G401 (cell line): ENCODE data around the gene RYR2. TPM values are rescaled to one million over a fixed set of nuclear protein-coding genes. Genes with fewer than 3 reads are reported as not detected.
A peak's percentile ranks its signal among the peaks of the same experiment; 100 is the strongest.
"Not testable (repeated sequence)": the region's sequence is repeated elsewhere in the genome, so short reads cannot be mapped to it uniquely, and the experiment has no call there.

Experiments
- DNase-seq: peaks from one replicate; pipeline ENCODE4 v3.0.0-alpha.2; 2015; ENCODE audit warnings: low spot score
- in situ Hi-C: cut with HindIII; loops from 2 replicates; pipeline ENCODE4 v1.10.0; 2016; ENCODE audit warnings: low sequenced_read_pairs, mixed read lengths
- total RNA-seq: library from RNA; depleted of rRNA; stranded (reverse); fragments of >200 nt; shearing (Covaris generic); gene quantifications from 2 replicates; pipeline ENCODE4 v1.2.3, GENCODE V29; 2014

The RYR2 gene
- total RNA-seq, 1 experiment from 2014 or later, result not detected

DNA sequence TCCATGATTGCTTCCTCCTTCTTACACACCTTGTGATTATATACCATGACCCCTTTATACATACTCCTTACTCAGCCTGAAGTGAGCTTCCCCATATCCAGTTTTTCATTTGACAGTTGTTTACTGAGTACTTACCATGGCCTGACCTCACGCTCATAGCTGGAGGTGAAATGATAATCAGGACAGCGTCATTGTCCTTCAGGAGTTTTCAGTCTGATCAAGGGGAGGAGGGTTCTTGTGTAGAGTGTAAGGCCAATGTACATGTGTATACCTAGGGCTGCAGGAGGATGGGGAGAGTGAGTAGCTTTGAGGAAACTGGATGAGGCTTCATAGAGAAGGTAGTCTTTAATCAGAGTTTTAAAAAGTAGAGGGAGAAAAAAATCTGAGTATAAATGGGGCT, 325.8 kb downstream of the RYR2 start:
- no peak for DNase-seq
- in situ Hi-C loops, result no loop called here

DNA sequence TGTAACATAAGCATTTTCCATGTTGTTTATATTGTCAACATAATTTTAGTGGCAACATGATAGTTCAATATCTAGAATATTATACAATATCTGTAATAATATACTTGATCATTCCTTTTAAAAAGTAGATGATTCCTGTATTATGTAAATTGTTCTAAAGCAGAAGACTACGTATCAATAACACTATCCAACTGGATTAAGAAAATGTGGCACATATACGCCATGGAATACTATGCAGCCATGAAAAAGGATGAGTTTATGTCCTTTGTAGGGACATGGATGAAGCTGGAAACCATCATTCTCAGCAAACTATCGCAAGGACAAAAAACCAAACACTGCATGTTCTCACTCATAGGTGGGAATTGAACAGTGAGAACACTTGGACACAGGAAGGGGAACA, 329.5 kb downstream of the RYR2 start:
- in situ Hi-C loops, DNase-seq: not testable (repeated sequence)

DNA sequence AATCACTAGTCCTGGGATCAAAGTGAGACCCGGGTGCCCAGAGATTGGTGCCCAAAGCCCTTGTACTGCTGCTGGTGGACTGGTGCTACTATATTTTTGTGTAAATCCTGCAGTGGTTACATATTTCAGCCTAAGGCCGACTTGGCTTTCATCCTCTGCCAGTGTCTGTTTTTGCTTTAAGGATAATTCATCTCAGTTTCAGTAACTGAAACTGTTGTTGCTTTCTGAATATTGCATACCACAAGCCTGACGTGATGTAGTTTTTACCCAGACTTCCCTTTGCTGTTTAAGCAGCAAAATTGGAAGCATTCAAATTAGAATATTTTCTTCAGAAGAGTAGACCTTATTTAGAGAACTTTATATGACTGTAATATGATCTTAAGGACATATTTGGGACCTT, 341.8 kb downstream of the RYR2 start:
- in situ Hi-C loops, result no loop called here
- DNase-seq, result no peak

DNA sequence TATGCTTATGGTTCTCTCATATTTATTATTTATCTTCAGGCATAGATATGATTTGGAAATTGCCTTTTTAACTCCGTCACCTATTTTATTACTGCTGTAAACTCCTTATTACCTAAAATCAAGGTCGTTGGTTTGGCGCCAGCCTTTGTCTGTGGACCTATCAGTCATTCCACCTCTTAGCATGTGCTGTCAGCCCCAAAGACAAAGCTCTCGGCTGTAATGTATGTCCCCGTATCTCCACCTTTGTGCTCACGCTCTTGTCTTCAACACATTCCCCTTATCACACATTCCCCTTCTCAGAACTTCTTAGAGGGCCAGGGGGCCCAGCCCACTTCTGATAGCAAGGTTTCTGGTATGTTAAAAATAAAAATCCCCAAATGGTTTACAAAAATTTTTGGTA, 342.2 kb downstream of the RYR2 start:
- DNase-seq, result no peak
- in situ Hi-C loops, result no loop called here

- DNase-seq, result peak; percentile 37
- in situ Hi-C loops, result no loop called here
Observed at GRCh38 chr1:237386362-237387143, 344.6 kb downstream of the RYR2 start.

DNA sequence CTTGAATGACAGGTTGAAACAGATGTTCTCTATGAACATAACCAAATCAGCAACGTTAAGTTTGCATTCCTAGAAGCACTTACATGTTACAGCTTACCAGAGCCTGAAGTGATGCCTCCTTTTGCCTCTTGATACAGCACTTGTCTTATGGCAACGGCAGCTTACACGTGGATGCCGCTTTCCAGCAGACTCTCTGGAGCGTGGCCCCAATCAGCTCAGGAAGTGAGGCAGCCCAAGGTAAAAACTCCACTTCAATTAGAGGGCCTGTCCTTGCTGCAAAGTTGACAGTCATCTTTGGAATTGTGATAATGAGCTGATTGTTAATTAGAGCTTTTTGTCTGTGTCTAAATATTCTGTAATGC, 345.1 kb downstream of the RYR2 start:
- in situ Hi-C loops, result no loop called here
- DNase-seq, result no peak

- in situ Hi-C loops, result no loop called here
- DNase-seq, result no peak
Observed at GRCh38 chr1:237390823-237391222, 348.8 kb downstream of the RYR2 start.

GRCh38 chr1:237393632-237394031, 351.6 kb downstream of the RYR2 start:
- in situ Hi-C loops, result no loop called here
- peak; percentile 24 for DNase-seq

DNA sequence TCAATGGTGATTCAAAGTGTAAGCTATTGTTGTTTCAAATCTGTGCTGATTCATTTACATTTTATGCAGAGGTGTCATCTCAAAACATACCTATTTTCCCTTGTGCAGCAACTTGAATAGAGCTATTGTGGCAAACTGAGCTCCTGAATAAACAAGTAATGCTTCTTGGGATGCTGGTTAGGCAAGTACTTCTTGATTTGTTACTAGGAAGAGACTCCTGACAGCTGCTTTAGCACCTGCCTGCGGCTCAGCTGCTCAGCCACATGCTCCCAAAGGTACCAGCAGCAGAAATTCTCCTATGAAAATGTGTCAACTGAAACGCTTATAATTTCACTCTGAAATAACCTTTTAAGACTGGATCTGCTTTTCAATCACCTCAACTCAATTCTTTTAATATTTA, 352.3 kb downstream of the RYR2 start:
- peak; percentile 34 for DNase-seq
- in situ Hi-C loops, result no loop called here

- in situ Hi-C loops, result no loop called here
- no peak for DNase-seq
Observed at GRCh38 chr1:237396426-237396825, 354.4 kb downstream of the RYR2 start.

- in situ Hi-C loops, result no loop called here
Observed at GRCh38 chr1:237398751-237399150, 356.8 kb downstream of the RYR2 start.

GRCh38 chr1:237405912-237406311, 363.9 kb downstream of the RYR2 start:
- no peak for DNase-seq
- in situ Hi-C loops, result no loop called here

More at GRCh38 chr1:237398751-237399150, 356.8 kb downstream of the RYR2 start:
- DNase-seq, result no peak

GRCh38 chr1:237411621-237412020, 369.6 kb downstream of the RYR2 start:
- DNase-seq, result no peak
- in situ Hi-C loops, result no loop called here

DNA sequence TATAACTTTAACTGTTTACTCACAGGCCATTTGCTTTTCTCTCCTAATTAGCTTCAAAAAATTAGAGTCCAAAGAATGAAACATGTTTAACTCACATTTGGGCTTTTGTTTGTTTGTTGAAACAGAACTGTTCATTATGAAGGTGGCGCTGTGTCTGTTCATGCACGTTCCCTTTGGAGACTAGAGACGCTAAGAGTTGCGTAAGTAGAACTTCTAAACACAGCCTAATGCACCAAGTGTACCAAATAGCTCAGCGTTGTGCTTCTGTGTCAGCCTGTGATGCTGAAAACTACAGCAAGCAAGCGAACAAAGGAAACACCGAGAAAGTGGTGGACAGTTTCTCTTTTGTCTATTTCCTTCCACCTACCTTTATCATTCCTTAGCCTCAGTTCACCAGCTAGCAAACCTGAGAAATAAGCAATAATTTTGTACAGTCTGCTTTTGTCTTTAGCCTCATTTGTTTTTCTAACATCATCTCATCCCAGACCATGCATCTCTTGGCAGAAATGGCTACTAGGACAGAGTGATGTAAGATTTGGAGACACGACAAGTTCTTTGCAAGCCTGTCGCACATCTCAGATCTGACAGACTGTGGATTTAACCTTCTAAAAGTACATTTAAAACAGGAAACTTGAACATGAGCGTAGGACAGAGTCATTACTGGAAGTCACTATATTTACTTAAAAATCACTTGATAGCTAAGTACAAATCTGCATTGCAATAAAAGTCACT, 375.1 kb downstream of the RYR2 start:
- in situ Hi-C loops, result no loop called here

GRCh38 chr1:237428809-237429208, 386.8 kb downstream of the RYR2 start:
- in situ Hi-C loops, result no loop called here
- no peak for DNase-seq

More for the DNA sequence above, 375.1 kb downstream of the RYR2 start:
- DNase-seq, result peak; percentile 62

GRCh38 chr1:237429252-237429651, 387.3 kb downstream of the RYR2 start:
- no peak for DNase-seq
- in situ Hi-C loops, result no loop called here

- no peak for DNase-seq
- in situ Hi-C loops, result no loop called here
Observed at GRCh38 chr1:237431448-237431847, 389.5 kb downstream of the RYR2 start.

GRCh38 chr1:237440346-237440745, 398.4 kb downstream of the RYR2 start:
- no peak for DNase-seq
- in situ Hi-C loops, result no loop called here

DNA sequence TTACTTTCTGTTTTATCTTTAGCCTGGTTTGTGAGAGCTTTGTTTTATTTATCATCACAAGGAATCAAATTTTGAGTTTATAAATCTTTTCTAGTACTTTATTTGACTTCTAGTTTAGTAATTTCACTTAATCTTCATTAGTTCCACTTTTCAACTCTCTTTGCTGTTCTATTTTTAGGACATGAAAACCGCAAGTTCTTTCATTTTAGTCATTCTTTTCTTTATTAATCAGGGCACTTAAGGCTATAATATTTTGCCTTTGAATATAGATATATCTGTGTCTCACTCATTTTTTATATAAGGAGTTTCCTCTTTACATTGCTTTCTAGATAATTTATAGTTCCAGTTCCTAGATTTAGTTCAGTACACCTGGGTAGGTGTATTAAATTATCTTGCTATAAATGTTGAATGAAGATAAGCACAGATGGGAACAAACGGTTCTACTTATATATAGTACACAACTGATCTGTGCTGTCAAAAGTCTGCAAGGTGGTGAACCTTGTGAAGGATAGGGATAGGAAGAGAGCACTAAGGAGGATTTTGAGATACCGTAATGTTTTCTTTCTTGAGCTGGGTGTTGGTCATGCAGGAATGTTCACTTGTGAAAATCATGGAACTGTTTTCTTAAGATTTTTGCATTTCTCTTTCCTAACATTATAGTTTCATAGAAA, 402.3 kb downstream of the RYR2 start:
- in situ Hi-C loops, result no loop called here
- DNase-seq, result no peak

GRCh38 chr1:237448042-237448441, 406.1 kb downstream of the RYR2 start:
- no peak for DNase-seq

More at GRCh38 chr1:237448042-237448441, 406.1 kb downstream of the RYR2 start:
- in situ Hi-C loops, result no loop called here
